GM18873 (cell line): Measurements from ENCODE around the gene KRTAP20-1.

Experiments
- ATAC-seq: cut with Tn5 transposase; IDR thresholded peaks from one replicate; pipeline ENCODE4 v1.9.1; 2021; ENCODE audit warnings: mild to moderate bottlenecking, moderate library complexity, moderate number of reproducible peaks; ENCODE audit not compliant: unreplicated experiment, low FRiP score

Gene KRTAP20-1

GRCh38 chr21:30642564-30642963 is 26.3 kb downstream of the KRTAP20-1 start, which contains the start of gene KRTAP20-3:
TSS of gene KRTAP20-3 (plus strand) at chr21:30642864.
- ATAC-seq = no peak

- no peak for ATAC-seq
Measured at GRCh38 chr21:30646904-30647414, 30.7 kb downstream of the KRTAP20-1 start.

GRCh38 chr21:30652891-30653290 is 36.7 kb downstream of the KRTAP20-1 start:
- ATAC-seq = no peak
